Fibroblast of lung (primary cell): ENCODE data around the gene HCFC1. TPM values are rescaled to one million over a fixed set of nuclear protein-coding genes. Genes with fewer than 3 reads are reported as not detected.

Experiments used
- DNase-seq, 2 donors: peaks; one replicate each; pipeline versions ENCODE4 v3.0.0 to v3.0.0-alpha.2; 2010; ENCODE audit warnings: low read depth in 2 of 2
- H2AFZ ChIP-seq: 2 replicates; pipeline ENCODE4 v1.5.1; 2012; ENCODE audit warnings: low read length, control low read depth, inconsistent platforms
- H3K27ac ChIP-seq: 2 replicates; pipeline ENCODE4 v1.5.1; 2011; ENCODE audit warnings: low read length, control low read depth; ENCODE audit not compliant: insufficient read depth
- H3K27me3 ChIP-seq: 2 replicates; pipeline ENCODE4 v1.5.1; 2011; ENCODE audit warnings: mild to moderate bottlenecking, low read length; ENCODE audit not compliant: control insufficient read depth, insufficient read depth
- H3K36me3 ChIP-seq: 2 replicates; pipeline ENCODE4 v1.5.1; 2011; ENCODE audit warnings: low read length; ENCODE audit not compliant: control insufficient read depth, insufficient read depth
- H3K4me1 ChIP-seq: 2 replicates; pipeline ENCODE4 v1.5.1; 2011; ENCODE audit warnings: low read length; ENCODE audit not compliant: control insufficient read depth, insufficient read depth; ENCODE audit errors: extremely low read depth
- H3K4me2 ChIP-seq: 2 replicates; pipeline ENCODE4 v1.5.1; 2011; ENCODE audit warnings: low read length, control low read depth; ENCODE audit not compliant: insufficient read depth; ENCODE audit errors: extremely low read depth
- H3K4me3 ChIP-seq, 4 experiments: fragments of 200-600 bp in 1 of 4; sonication (generic) in 1 of 4; replicated peaks in 1 of 4; 2 replicates each; pipeline ENCODE4 v1.5.1; 2011 to 2016; ENCODE audit warnings: low read length in 4 of 4, low read depth in 3 of 4, mild to moderate bottlenecking in 3 of 4, control low read depth in 2 of 4, inconsistent platforms in 1 of 4, mixed read lengths in 1 of 4; ENCODE audit not compliant: insufficient read depth in 1 of 4; ENCODE audit errors: control extremely low read depth in 1 of 4
- H3K79me2 ChIP-seq: 2 replicates; pipeline ENCODE4 v1.5.1; 2012; ENCODE audit warnings: mild to moderate bottlenecking, low read length, inconsistent platforms; ENCODE audit not compliant: control insufficient read depth, insufficient read depth
- H3K9ac ChIP-seq: 2 replicates; pipeline ENCODE4 v1.5.1; 2011; ENCODE audit warnings: mild to moderate bottlenecking, low read length, control low read depth; ENCODE audit not compliant: insufficient read depth
- H3K9me3 ChIP-seq: 2 replicates; pipeline ENCODE4 v1.5.1; 2012; ENCODE audit warnings: low read depth, low read length; ENCODE audit not compliant: control insufficient read depth, insufficient read depth
- H4K20me1 ChIP-seq: 2 replicates; pipeline ENCODE4 v1.5.1; 2011; ENCODE audit warnings: low read length; ENCODE audit not compliant: control insufficient read depth, insufficient read depth; ENCODE audit errors: extremely low read depth
- EZH2 ChIP-seq: IDR thresholded peaks from 2 replicates; pipeline ENCODE4 v1.5.1; 2012; ENCODE audit warnings: low read length, control low read depth, mild to moderate bottlenecking; ENCODE audit errors: missing control alignments
- polyA plus RNA-seq, 2 donors: library from polyadenylated mRNA; depleted of rRNA in 1 of 2; stranded (reverse) in 1 of 2; unstranded in 1 of 2; fragments of >200 nt; gene quantifications; 2 replicates each; pipeline ENCODE4 v1.2.1, GENCODE V29; 2011 to 2012; ENCODE audit warnings: missing spikeins in 1 of 2
- total RNA-seq: library from RNA; depleted of rRNA; stranded (reverse); fragments of >200 nt; gene quantifications from 2 replicates; pipeline ENCODE4 v1.2.1, GENCODE V29; 2014
- TF ChIP-seq, protein P1 (sequence below), 2 donors: IDR thresholded peaks in 1 of 2; conservative IDR thresholded peaks in 1 of 2; 1 replicate in 1 of 2; 2 replicates in 1 of 2; pipeline ENCODE4 v1.5.1; 2011 to 2012; ENCODE audit warnings: low read length in 2 of 2, control low read depth in 1 of 2, inconsistent platforms in 1 of 2, low read depth in 1 of 2, mild to moderate bottlenecking in 1 of 2

The HCFC1 gene
- total and polyA plus RNA-seq, 2 donors (not counting 1 experiment from before 2014, with no cell fraction given) = 3.0 to 10.2 TPM

DNA sequence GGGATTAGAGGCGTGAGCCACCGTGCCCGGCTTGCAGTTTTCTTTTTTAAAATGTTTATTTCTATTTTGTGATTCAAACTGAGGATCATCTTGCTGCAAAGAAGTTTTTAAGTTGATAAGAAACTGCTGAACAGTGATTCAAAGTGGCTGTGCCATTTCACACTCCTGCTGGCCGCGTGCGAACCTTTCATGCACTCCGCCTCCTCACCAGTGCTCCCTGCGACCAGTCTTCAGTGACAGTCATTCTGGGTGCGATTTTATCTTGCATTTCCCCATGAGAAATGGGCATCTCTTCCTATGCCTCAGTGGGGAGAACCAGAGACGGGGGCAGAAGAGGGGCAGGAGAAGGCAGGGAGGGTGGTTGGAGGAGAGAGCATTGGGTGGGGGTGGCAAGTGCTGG is 22.4 kb upstream of the HCFC1 start:
- no peak for DNase-seq
- H3K27me3 ChIP-seq = no peaks in the 10 kb centered on the region

DNA sequence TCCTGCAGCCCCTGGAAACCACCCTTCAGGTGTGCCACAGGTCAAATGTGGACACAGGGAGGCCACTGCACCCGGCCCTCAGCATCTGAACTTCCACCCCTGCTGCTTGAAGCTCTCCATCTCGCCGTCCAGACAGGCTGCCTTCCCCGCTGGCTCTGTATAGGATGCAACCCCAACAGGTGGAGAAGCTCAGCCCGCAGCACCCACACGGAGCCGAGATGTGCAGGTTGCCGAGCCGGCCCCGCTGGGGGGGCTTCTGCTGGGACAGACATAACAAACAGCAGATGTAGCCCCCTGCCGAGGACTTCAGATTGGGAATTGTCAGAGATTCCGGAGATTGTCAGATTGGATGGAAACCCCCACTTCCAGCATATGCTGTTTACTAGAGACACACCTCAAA is 21.5 kb upstream of the HCFC1 start:
- H3K9ac ChIP-seq = no peak overlapping the region
- H3K27ac ChIP-seq = no peak overlapping the region
- H4K20me1 ChIP-seq = no peaks in the 10 kb centered on the region
- H3K36me3 ChIP-seq = no peaks in the 10 kb centered on the region
- no peak overlapping the region for H2AFZ ChIP-seq
- no peaks in the 10 kb centered on the region for H3K4me1 ChIP-seq
- no peaks in the 10 kb centered on the region for H3K79me2 ChIP-seq
- H3K4me3 ChIP-seq = no peak overlapping the region
- H3K27me3 ChIP-seq = no peaks in the 10 kb centered on the region
- DNase-seq = no peak
- H3K4me2 ChIP-seq = no peak overlapping the region
- H3K9me3 ChIP-seq = no peaks in the 10 kb centered on the region
- TF ChIP-seq EZH2 = no peak
- TF ChIP-seq, protein P1, sequence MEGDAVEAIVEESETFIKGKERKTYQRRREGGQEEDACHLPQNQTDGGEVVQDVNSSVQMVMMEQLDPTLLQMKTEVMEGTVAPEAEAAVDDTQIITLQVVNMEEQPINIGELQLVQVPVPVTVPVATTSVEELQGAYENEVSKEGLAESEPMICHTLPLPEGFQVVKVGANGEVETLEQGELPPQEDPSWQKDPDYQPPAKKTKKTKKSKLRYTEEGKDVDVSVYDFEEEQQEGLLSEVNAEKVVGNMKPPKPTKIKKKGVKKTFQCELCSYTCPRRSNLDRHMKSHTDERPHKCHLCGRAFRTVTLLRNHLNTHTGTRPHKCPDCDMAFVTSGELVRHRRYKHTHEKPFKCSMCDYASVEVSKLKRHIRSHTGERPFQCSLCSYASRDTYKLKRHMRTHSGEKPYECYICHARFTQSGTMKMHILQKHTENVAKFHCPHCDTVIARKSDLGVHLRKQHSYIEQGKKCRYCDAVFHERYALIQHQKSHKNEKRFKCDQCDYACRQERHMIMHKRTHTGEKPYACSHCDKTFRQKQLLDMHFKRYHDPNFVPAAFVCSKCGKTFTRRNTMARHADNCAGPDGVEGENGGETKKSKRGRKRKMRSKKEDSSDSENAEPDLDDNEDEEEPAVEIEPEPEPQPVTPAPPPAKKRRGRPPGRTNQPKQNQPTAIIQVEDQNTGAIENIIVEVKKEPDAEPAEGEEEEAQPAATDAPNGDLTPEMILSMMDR (conservative IDR thresholded peaks at IDR 0.05 in 1 of 2, IDR thresholded peaks at IDR 0.05 in 1 of 2; ENCODE audit: low read depth in 1 of 2, low read length in 2 of 2) = no peak

More for the DNA sequence above, 22.4 kb upstream of the HCFC1 start:
- no peaks in the 10 kb centered on the region for H3K4me1 ChIP-seq
- H3K9ac ChIP-seq = no peak overlapping the region
- no peak overlapping the region for H3K4me3 ChIP-seq
- H3K27ac ChIP-seq = no peak overlapping the region
- H4K20me1 ChIP-seq = no peaks in the 10 kb centered on the region
- no peaks in the 10 kb centered on the region for H3K36me3 ChIP-seq
- no peak overlapping the region for H2AFZ ChIP-seq
- no peak for TF ChIP-seq EZH2
- TF ChIP-seq, protein P1 (conservative IDR thresholded peaks at IDR 0.05 in 1 of 2, IDR thresholded peaks at IDR 0.05 in 1 of 2; ENCODE audit: low read depth in 1 of 2, low read length in 2 of 2) = no peak
- H3K79me2 ChIP-seq = no peaks in the 10 kb centered on the region
- H3K9me3 ChIP-seq = no peaks in the 10 kb centered on the region
- no peak overlapping the region for H3K4me2 ChIP-seq

DNA sequence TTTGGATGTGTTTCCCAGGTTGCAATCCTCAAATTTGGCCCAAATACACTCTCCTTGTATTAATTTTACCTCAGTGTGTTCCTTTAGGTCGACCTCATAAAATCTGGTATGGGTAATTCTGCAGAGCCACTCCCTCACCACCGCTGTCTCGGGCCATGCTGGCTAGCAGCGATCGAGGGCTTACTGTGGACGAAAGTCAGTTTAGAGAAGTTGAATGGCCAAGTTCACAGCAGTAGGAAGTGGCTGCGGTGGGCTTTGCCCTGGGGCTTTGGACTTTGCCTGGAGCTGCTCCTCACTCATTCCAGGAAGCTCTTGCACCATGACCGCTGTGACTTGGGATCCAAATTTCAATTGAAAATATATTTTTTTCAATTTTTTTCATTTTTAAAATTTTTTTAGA is 20.6 kb upstream of the HCFC1 start:
- Histone ChIP-seq H4K20me1 (no peaks in the 10 kb centered on the region), H3K27ac (no peak overlapping the region), H3K27me3 (no peaks in the 10 kb centered on the region), H3K4me2 (no peak overlapping the region), H3K79me2 (no peaks in the 10 kb centered on the region), H3K36me3 (no peaks in the 10 kb centered on the region), H2AFZ (no peak overlapping the region), H3K4me1 (no peaks in the 10 kb centered on the region), H3K9ac (no peak overlapping the region), H3K9me3 (no peaks in the 10 kb centered on the region), H3K4me3 (no peak overlapping the region)
- no peak for TF ChIP-seq EZH2
- TF ChIP-seq, protein P1 (conservative IDR thresholded peaks at IDR 0.05 in 1 of 2, IDR thresholded peaks at IDR 0.05 in 1 of 2; ENCODE audit: low read depth in 1 of 2, low read length in 2 of 2) = no peak
- no peak for DNase-seq
